Nephron (organoid): ENCODE measurements around the gene DNLZ.

Experiments
- H3K27ac Mint-ChIP-seq, 3 experiments: 2 replicates each; pipeline ENCODE4 v1.8.0; 2020; ENCODE audit warnings: mixed read lengths in 3 of 3, mild to moderate bottlenecking in 2 of 3, moderate library complexity in 1 of 3
- H3K27me3 Mint-ChIP-seq: 2 replicates; pipeline ENCODE4 v1.8.0; 2021; ENCODE audit warnings: low read depth, mild to moderate bottlenecking, moderate library complexity, mixed read lengths
- H3K36me3 Mint-ChIP-seq: 2 replicates; pipeline ENCODE4 v1.8.0; 2020; ENCODE audit warnings: low read depth, mixed read lengths
- H3K4me1 Mint-ChIP-seq: 2 replicates; pipeline ENCODE4 v1.8.0; 2020; ENCODE audit warnings: mixed read lengths
- H3K4me3 Mint-ChIP-seq, 3 experiments: 2 replicates each; pipeline ENCODE4 v1.8.0; 2020; ENCODE audit warnings: mild to moderate bottlenecking in 3 of 3, mixed read lengths in 3 of 3, moderate library complexity in 2 of 3
- H3K9me3 Mint-ChIP-seq: 2 replicates; pipeline ENCODE4 v1.8.0; 2020; ENCODE audit warnings: mixed read lengths
- CTCF ChIP-seq, 3 experiments: fragments of 200-600 bp; sonication (generic); IDR thresholded peaks; one replicate each; pipeline ENCODE4 v1.5.0; 2021; ENCODE audit warnings: antibody characterized with exemption in 3 of 3; ENCODE audit not compliant: unreplicated experiment in 3 of 3

The DNLZ gene

DNA sequence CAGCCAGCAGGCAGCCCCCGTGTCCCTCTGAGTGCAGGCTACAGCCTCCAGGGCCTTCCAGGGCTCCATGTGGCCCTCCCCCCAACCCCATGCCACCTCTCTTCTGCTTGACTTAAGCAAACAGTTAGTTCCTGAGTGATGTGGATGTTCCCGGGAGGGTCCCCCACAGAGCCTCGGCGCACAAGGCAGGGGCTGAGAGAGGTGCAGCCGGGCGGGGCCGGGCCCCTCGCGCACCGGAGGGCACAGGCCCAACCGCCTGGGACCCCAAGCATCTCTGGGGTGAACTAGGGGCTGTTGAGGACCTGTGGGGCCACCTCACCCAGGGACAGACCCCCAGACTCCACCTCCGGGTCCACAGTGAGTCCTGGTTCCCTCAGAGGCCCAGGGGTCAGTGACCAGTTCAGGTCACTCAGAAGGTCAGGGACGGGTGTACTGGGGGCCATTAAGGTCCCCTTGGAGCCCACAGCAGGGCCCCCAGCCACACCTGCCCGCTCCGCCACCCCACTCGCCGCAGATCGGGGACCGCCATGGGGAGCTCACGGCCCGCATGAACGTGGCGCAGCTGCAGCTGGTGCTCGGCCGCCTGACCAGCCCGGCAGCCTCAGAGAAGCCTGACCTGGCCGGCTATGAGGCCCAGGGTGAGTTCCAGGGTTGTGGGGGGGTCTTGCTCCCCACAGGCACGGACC is 23.0 kb downstream of the DNLZ start:
- Mint-ChIP-seq H3K27ac (no peak overlapping the region), H3K4me3 (no peak overlapping the region), H3K27me3 (no peaks in the 10 kb centered on the region), H3K36me3 (peaks cover 7% of the 10 kb centered on the region), H3K9me3 (no peaks in the 10 kb centered on the region), H3K4me1 (peaks cover 11% of the 10 kb centered on the region)
- TF ChIP-seq CTCF (IDR thresholded peaks at IDR 0.05; ENCODE audit: unreplicated experiment in 3 of 3) = no peak

DNA sequence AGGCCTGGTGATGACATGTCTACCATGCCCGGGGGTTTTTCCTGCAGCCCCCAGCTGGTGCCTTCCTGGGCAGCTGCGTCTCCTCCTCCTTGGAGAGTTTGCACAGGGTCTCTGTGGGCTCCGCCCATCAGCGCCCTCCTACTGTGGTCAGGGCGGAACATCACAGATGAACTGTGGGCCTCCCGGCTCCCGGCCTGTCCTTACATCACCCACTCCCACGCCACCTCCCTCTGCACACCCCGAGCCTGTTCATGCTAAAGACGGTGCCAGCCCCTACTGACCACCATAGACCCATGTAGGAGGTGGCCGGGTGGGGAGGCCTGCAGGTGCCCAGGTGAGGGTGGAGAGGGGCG is 23.6 kb downstream of the DNLZ start:
- no peak overlapping the region for H3K27ac Mint-ChIP-seq
- H3K4me1 Mint-ChIP-seq = peaks cover 11% of the 10 kb centered on the region
- no peaks in the 10 kb centered on the region for H3K27me3 Mint-ChIP-seq
- peaks cover 7% of the 10 kb centered on the region for H3K36me3 Mint-ChIP-seq
- TF ChIP-seq CTCF (IDR thresholded peaks at IDR 0.05; ENCODE audit: unreplicated experiment in 3 of 3) = no peak
- no peak overlapping the region for H3K4me3 Mint-ChIP-seq
- H3K9me3 Mint-ChIP-seq = no peaks in the 10 kb centered on the region

- Mint-ChIP-seq H3K4me3 (no peak overlapping the region), H3K9me3 (no peaks in the 10 kb centered on the region), H3K36me3 (peaks cover 7% of the 10 kb centered on the region), H3K27ac (no peak overlapping the region), H3K4me1 (peaks cover 11% of the 10 kb centered on the region), H3K27me3 (no peaks in the 10 kb centered on the region)
- TF ChIP-seq CTCF (IDR thresholded peaks at IDR 0.05; ENCODE audit: unreplicated experiment in 3 of 3) = peak; percentile 86 to 91 (median 90)
Observed at GRCh38 chr9:136339173-136339957, 24.2 kb downstream of the DNLZ start.

DNA sequence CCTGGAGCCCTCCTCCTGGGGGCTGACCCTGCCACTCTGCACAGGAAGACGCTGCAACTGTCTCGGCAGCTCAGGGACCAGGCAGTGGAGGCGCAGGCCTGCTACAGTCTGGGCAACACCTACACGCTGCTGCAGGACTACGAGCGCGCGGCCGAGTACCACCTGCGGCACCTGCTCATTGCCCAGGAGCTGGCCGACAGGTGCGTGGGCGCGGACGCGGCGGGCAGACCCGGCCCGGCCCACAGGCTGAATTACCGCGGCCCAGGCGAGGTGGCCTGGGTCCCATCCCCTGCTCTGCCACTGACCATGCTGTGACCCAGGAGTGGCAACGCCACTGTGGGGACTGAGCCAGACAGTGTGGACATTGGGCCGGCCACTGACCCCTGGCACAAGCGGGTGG is 25.0 kb downstream of the DNLZ start:
- H3K4me1 Mint-ChIP-seq = peaks cover 11% of the 10 kb centered on the region
- no peaks in the 10 kb centered on the region for H3K27me3 Mint-ChIP-seq
- no peak for TF ChIP-seq CTCF (IDR thresholded peaks at IDR 0.05; ENCODE audit: unreplicated experiment in 3 of 3)
- no peak overlapping the region for H3K27ac Mint-ChIP-seq
- H3K36me3 Mint-ChIP-seq = peaks cover 7% of the 10 kb centered on the region
- H3K9me3 Mint-ChIP-seq = no peaks in the 10 kb centered on the region
- H3K4me3 Mint-ChIP-seq = no peak overlapping the region

GRCh38 chr9:136337416-136338395 is 25.8 kb downstream of the DNLZ start:
- no peaks in the 10 kb centered on the region for H3K27me3 Mint-ChIP-seq
- TF ChIP-seq CTCF (IDR thresholded peaks at IDR 0.05; ENCODE audit: unreplicated experiment in 3 of 3) = no peak
- no peak overlapping the region for H3K27ac Mint-ChIP-seq
- no peaks in the 10 kb centered on the region for H3K9me3 Mint-ChIP-seq
- H3K36me3 Mint-ChIP-seq = peaks cover 7% of the 10 kb centered on the region
- no peak overlapping the region for H3K4me3 Mint-ChIP-seq
- H3K4me1 Mint-ChIP-seq = peaks cover 11% of the 10 kb centered on the region
